ENCODE measurements around the gene HCN1.

DNA sequence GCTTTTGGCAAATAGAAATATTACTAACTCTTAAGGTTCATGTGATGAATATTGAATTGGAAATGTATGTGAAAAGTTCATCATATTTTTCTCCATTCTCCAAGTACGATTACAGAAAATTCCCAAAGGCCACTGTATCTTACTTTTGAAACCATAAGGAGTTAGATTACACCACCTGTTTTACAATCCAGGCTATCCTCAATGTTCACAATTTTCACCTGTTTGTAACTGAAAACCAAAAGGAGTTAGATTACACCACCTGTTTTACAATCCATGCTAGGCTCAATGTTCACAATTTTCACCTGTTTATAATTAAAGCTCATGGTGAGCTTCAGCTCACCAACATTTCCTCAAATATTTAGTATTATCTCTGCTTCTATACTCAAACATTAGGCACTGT is 188.0 kb downstream of the HCN1 start:
- TF ChIP-seq GATA3 (IDR thresholded peaks at IDR 0.05; ENCODE audit: low read depth, low read length) = no peak
- TF ChIP-seq GATA2 (IDR thresholded peaks at IDR 0.05; ENCODE audit: low read depth, low read length) = no peak

Measured in SH-SY5Y (cell line).